Muscle layer of colon (tissue), 2 donors: ENCODE data around the gene SCMH1.
A peak's percentile ranks its signal among the peaks of the same experiment; 100 is the strongest.
"Not testable (repeated sequence)": the region's sequence is repeated elsewhere in the genome, so short reads cannot be mapped to it uniquely, and the experiment has no call there.

Source experiments
- H3K27ac ChIP-seq: one replicate; pipeline ENCODE4 v1.7.0; 2013; ENCODE audit warnings: low read depth, mild to moderate bottlenecking, low read length, moderate library complexity
- H3K27me3 ChIP-seq, 2 donors: one replicate each; pipeline ENCODE4 v1.7.0; 2013; ENCODE audit warnings: low read length in 2 of 2, mild to moderate bottlenecking in 2 of 2; ENCODE audit not compliant: insufficient read depth in 2 of 2, control insufficient read depth in 1 of 2
- H3K36me3 ChIP-seq: one replicate; pipeline ENCODE4 v1.7.0; 2013; ENCODE audit warnings: mild to moderate bottlenecking, low read length; ENCODE audit not compliant: insufficient read depth
- H3K4me1 ChIP-seq: one replicate; pipeline ENCODE4 v1.7.0; 2013; ENCODE audit warnings: mild to moderate bottlenecking, low read length; ENCODE audit not compliant: insufficient read depth
- H3K4me3 ChIP-seq, 2 donors: one replicate each; pipeline ENCODE4 v1.7.0; 2013; ENCODE audit warnings: low read length in 2 of 2, low read depth in 1 of 2, mild to moderate bottlenecking in 1 of 2, moderate library complexity in 1 of 2
- H3K9ac ChIP-seq: one replicate; pipeline ENCODE4 v1.7.0; 2013; ENCODE audit warnings: low read length
- H3K9me3 ChIP-seq: one replicate; pipeline ENCODE4 v1.7.0; 2013; ENCODE audit warnings: mild to moderate bottlenecking, low read length
- donor health status: abdominal sarcoma.
- donor health status: Adenocarcinoma of cecum.

Gene SCMH1

GRCh38 chr1:41151846-41152245 is 90.3 kb downstream of the SCMH1 start:
- Histone ChIP-seq H3K9ac (no peak overlapping the region), H3K4me3 (no peak overlapping the region), H3K27me3 (no peaks in the 10 kb centered on the region), H3K9me3 (no peaks in the 10 kb centered on the region), H3K27ac (peak overlapping the region; percentile 73), H3K36me3 (no peaks in the 10 kb centered on the region), H3K4me1 (peaks cover 31% of the 10 kb centered on the region)

- H3K9ac ChIP-seq: no peak overlapping the region
- H3K9me3 ChIP-seq: no peaks in the 10 kb centered on the region
Measured at GRCh38 chr1:41149570-41149969, 92.5 kb downstream of the SCMH1 start.

GRCh38 chr1:41144285-41144684 is 97.8 kb downstream of the SCMH1 start:
- Histone ChIP-seq H3K9ac (no peak overlapping the region), H3K27ac (no peak overlapping the region), H3K4me3 (no peak overlapping the region), H3K27me3 (no peaks in the 10 kb centered on the region), H3K4me1 (no peaks in the 10 kb centered on the region), H3K36me3 (peaks cover 24% of the 10 kb centered on the region), H3K9me3 (no peaks in the 10 kb centered on the region)

More at GRCh38 chr1:41149570-41149969, 92.5 kb downstream of the SCMH1 start:
- Histone ChIP-seq H3K36me3 (no peaks in the 10 kb centered on the region), H3K4me3 (no peak overlapping the region), H3K27ac (no peak overlapping the region), H3K4me1 (peaks cover 31% of the 10 kb centered on the region), H3K27me3 (no peaks in the 10 kb centered on the region)

GRCh38 chr1:41138549-41138948 is 103.6 kb downstream of the SCMH1 start:
- no peaks in the 10 kb centered on the region for H3K27me3 ChIP-seq
- H3K36me3 ChIP-seq: peaks cover 24% of the 10 kb centered on the region
- no peak overlapping the region for H3K27ac ChIP-seq
- H3K4me3 ChIP-seq: no peak overlapping the region
- H3K9ac ChIP-seq: no peak overlapping the region
- no peaks in the 10 kb centered on the region for H3K9me3 ChIP-seq
- H3K4me1 ChIP-seq: no peaks in the 10 kb centered on the region

GRCh38 chr1:41135196-41135947 is 106.7 kb downstream of the SCMH1 start:
- Histone ChIP-seq H3K4me3 (no peak overlapping the region), H3K9me3 (no peaks in the 10 kb centered on the region), H3K27me3 (no peaks in the 10 kb centered on the region), H3K4me1 (no peaks in the 10 kb centered on the region), H3K36me3 (peaks cover 1% of the 10 kb centered on the region), H3K9ac (no peak overlapping the region), H3K27ac (no peak overlapping the region)

- not testable (repeated sequence) for H3K4me1 ChIP-seq, H3K27me3 ChIP-seq, H3K27ac ChIP-seq, H3K36me3 ChIP-seq, H3K9me3 ChIP-seq, H3K9ac ChIP-seq, H3K4me3 ChIP-seq
Measured at GRCh38 chr1:41134325-41134724, 107.8 kb downstream of the SCMH1 start.

GRCh38 chr1:41122851-41123518 is 119.1 kb downstream of the SCMH1 start:
- peaks cover 8% of the 10 kb centered on the region for H3K36me3 ChIP-seq
- no peak overlapping the region for H3K27ac ChIP-seq
- H3K9me3 ChIP-seq: no peaks in the 10 kb centered on the region
- no peak overlapping the region for H3K4me3 ChIP-seq
- H3K4me1 ChIP-seq: no peaks in the 10 kb centered on the region
- H3K9ac ChIP-seq: no peak overlapping the region
- H3K27me3 ChIP-seq: no peaks in the 10 kb centered on the region

GRCh38 chr1:41122148-41122547 is 120.0 kb downstream of the SCMH1 start:
- Histone ChIP-seq H3K9me3 (no peaks in the 10 kb centered on the region), H3K27ac (no peak overlapping the region), H3K9ac (no peak overlapping the region), H3K27me3 (no peaks in the 10 kb centered on the region), H3K36me3 (peaks cover 8% of the 10 kb centered on the region), H3K4me3 (no peak overlapping the region), H3K4me1 (no peaks in the 10 kb centered on the region)

- no peaks in the 10 kb centered on the region for H3K9me3 ChIP-seq
Measured at GRCh38 chr1:41118645-41119044, 123.5 kb downstream of the SCMH1 start.

GRCh38 chr1:41117241-41117640 is 124.9 kb downstream of the SCMH1 start:
- H3K27me3 ChIP-seq, H3K4me3 ChIP-seq, H3K9me3 ChIP-seq, H3K4me1 ChIP-seq, H3K27ac ChIP-seq, H3K9ac ChIP-seq: not testable (repeated sequence)
- H3K36me3 ChIP-seq: peaks cover 21% of the 10 kb centered on the region

More at GRCh38 chr1:41118645-41119044, 123.5 kb downstream of the SCMH1 start:
- Histone ChIP-seq H3K27ac (no peak overlapping the region), H3K27me3 (no peaks in the 10 kb centered on the region), H3K4me3 (no peak overlapping the region), H3K4me1 (no peaks in the 10 kb centered on the region), H3K9ac (no peak overlapping the region), H3K36me3 (peaks cover 15% of the 10 kb centered on the region)

- Histone ChIP-seq H3K36me3 (peaks cover 6% of the 10 kb centered on the region), H3K27ac (no peak overlapping the region), H3K27me3 (no peaks in the 10 kb centered on the region), H3K9me3 (no peaks in the 10 kb centered on the region), H3K4me1 (peaks cover 22% of the 10 kb centered on the region), H3K9ac (no peak overlapping the region), H3K4me3 (no peak overlapping the region)
Measured at GRCh38 chr1:41110736-41111135, 131.4 kb downstream of the SCMH1 start.

- Histone ChIP-seq H3K36me3 (peaks cover 6% of the 10 kb centered on the region), H3K9me3 (no peaks in the 10 kb centered on the region), H3K27ac (peak overlapping the region; percentile 86), H3K4me3 (peak overlapping the region in 1 of 2 donors; percentile 12), H3K27me3 (no peaks in the 10 kb centered on the region), H3K9ac (peak overlapping the region; percentile 12), H3K4me1 (peaks cover 22% of the 10 kb centered on the region)
Measured at GRCh38 chr1:41110286-41110685, 131.8 kb downstream of the SCMH1 start.
